GM12892 (cell line): ENCODE measurements around the gene NEK6.

Experiments
- POLR2A ChIP-seq: IDR thresholded peaks from 2 replicates; pipeline ENCODE4 v1.6.1; 2011; ENCODE audit warnings: low read depth, low read length, control low read depth
- TAF1 ChIP-seq: IDR thresholded peaks from 2 replicates; pipeline ENCODE4 v1.6.1; 2011; ENCODE audit warnings: low read depth, mild to moderate bottlenecking, control low read depth, low read length, borderline replicate concordance

GRCh38 chr9:124307379-124308030 is 49.8 kb downstream of the NEK6 start:
- no peak for TF ChIP-seq POLR2A
- TF ChIP-seq TAF1 = no peak
